CD4-positive, alpha-beta memory T cell (primary cell): Measurements from ENCODE around the gene ZNF385D. TPM values are rescaled to one million over a fixed set of nuclear protein-coding genes. Genes with fewer than 3 reads are reported as not detected.
A peak's percentile ranks its signal among the peaks of the same experiment; 100 is the strongest.

Experiments used
- CTCF ChIA-PET: fragments of 350-600 bp; sonication (Branson Sonifier 250); formaldehyde crosslinking; loops from one replicate; lab custom pipeline; 2021; ENCODE audit warnings: inconsistent platforms; ENCODE audit not compliant: partially characterized antibody; lab: Charles Lee
- POLR2A ChIA-PET: fragments of 350-600 bp; sonication (Branson Sonifier 250); formaldehyde crosslinking; loops from one replicate; lab custom pipeline; 2021; ENCODE audit not compliant: partially characterized antibody; lab: Charles Lee
- DNase-seq, 5 donors: peaks; one replicate each; pipeline versions ENCODE4 v3.0.0 to v3.0.0-alpha.2; 2020 to 2022; ENCODE audit warnings: mixed read lengths in 1 of 5
- H3K27ac ChIP-seq: one replicate; pipeline ENCODE4 v1.7.0; 2013; ENCODE audit warnings: low read depth, low read length
- H3K27me3 ChIP-seq: 2 replicates; pipeline ENCODE4 v1.7.0; 2013; ENCODE audit warnings: mild to moderate bottlenecking, low read length, moderate library complexity; ENCODE audit not compliant: insufficient read depth
- H3K36me3 ChIP-seq: 2 replicates; pipeline ENCODE4 v1.7.0; 2013; ENCODE audit warnings: mild to moderate bottlenecking, low read length, moderate library complexity; ENCODE audit not compliant: insufficient read depth
- H3K4me1 ChIP-seq: 2 replicates; pipeline ENCODE4 v1.7.0; 2013; ENCODE audit warnings: mild to moderate bottlenecking, low read length, moderate library complexity; ENCODE audit not compliant: insufficient read depth
- H3K4me3 ChIP-seq, 2 donors: one replicate each; pipeline ENCODE4 v1.7.0; 2013; ENCODE audit warnings: low read length in 2 of 2, mild to moderate bottlenecking in 1 of 2
- H3K9me3 ChIP-seq, 2 donors: one replicate each; pipeline ENCODE4 v1.7.0; 2013; ENCODE audit warnings: low read length in 2 of 2, control low read depth in 1 of 2; ENCODE audit not compliant: control insufficient read depth in 1 of 2
- H3K27ac Mint-ChIP-seq, 7 donors: one replicate each; pipeline ENCODE4 v1.8.0; 2020 to 2021; ENCODE audit warnings: mixed read lengths in 7 of 7, mild to moderate bottlenecking in 6 of 7, inconsistent platforms in 3 of 7, moderate library complexity in 3 of 7
- H3K27me3 Mint-ChIP-seq, 2 donors: one replicate each; pipeline ENCODE4 v1.8.0; 2020 to 2021; ENCODE audit warnings: mixed read lengths in 2 of 2
- H3K36me3 Mint-ChIP-seq, 2 donors: one replicate each; pipeline ENCODE4 v1.8.0; 2020 to 2021; ENCODE audit warnings: mixed read lengths in 2 of 2, inconsistent platforms in 1 of 2, mild to moderate bottlenecking in 1 of 2
- H3K4me1 Mint-ChIP-seq, 4 donors: one replicate each; pipeline ENCODE4 v1.8.0; 2020 to 2021; ENCODE audit warnings: mixed read lengths in 4 of 4, mild to moderate bottlenecking in 1 of 4
- H3K4me3 Mint-ChIP-seq, 8 donors: one replicate each; pipeline ENCODE4 v1.8.0; 2020 to 2021; ENCODE audit warnings: mixed read lengths in 8 of 8, mild to moderate bottlenecking in 7 of 8, moderate library complexity in 6 of 8, inconsistent platforms in 3 of 8
- H3K9me3 Mint-ChIP-seq, 8 donors: one replicate each; pipeline ENCODE4 v1.8.0; 2020 to 2021; ENCODE audit warnings: mixed read lengths in 8 of 8, mild to moderate bottlenecking in 5 of 8, inconsistent platforms in 3 of 8, moderate library complexity in 1 of 8
- intact Hi-C: fragments of 100-400 bp; cut with micrococcal nuclease; formaldehyde crosslinking; loops from one replicate; pipeline ENCODE4 v1.15.1; 2023
- polyA plus RNA-seq, 2 donors: library from polyadenylated mRNA; unstranded; fragments of 300-500 nt; fragmentation: Illumina TruSeq; gene quantifications; one replicate each; pipeline ENCODE4 v1.2.3, GENCODE V29; 2021
- total RNA-seq, 2 experiments: library from RNA; stranded (reverse); gene quantifications; one replicate each; pipeline ENCODE4 v1.2.3, GENCODE V29; 2021

Gene ZNF385D
- total and polyA plus RNA-seq, 4 experiments from 2014 or later = not detected

DNA sequence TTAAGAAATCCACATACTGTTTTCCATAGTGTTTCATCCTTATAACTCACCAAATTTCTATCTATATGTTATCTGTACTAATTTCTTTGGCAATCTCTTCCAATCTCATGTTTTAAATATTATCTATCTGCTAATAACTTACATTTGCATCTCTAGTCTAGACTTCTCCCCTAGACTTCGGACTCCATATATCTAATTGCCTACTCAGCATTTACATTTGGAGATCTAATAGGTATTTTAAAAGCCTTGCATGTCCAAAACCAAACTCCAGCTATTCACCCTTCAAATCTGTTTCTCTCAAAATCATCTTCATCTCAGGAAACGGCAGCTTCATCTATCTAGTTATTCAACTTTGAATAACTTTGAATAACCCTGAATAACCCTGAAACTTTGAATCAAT, 35.3 kb downstream of the ZNF385D start:
- ChIA-PET CTCF (no interaction called here), POLR2A (no interaction called here)
- Histone ChIP-seq H3K36me3 (no peaks in the 10 kb centered on the region), H3K27me3 (no peaks in the 10 kb centered on the region), H3K4me1 (no peaks in the 10 kb centered on the region), H3K4me3 (no peak overlapping the region), H3K27ac (no peak overlapping the region), H3K9me3 (no peaks in the 10 kb centered on the region)
- Mint-ChIP-seq H3K4me3 (no peak overlapping the region), H3K36me3 (no peaks in the 10 kb centered on the region), H3K27me3 (no peaks in the 10 kb centered on the region), H3K27ac (no peak overlapping the region), H3K4me1 (no peaks in the 10 kb centered on the region), H3K9me3 (peaks cover 0 to 26% (median 7%) of the 10 kb centered on the region in 8 donors)
- intact Hi-C loops = no loop called here
- DNase-seq = no peak

DNA sequence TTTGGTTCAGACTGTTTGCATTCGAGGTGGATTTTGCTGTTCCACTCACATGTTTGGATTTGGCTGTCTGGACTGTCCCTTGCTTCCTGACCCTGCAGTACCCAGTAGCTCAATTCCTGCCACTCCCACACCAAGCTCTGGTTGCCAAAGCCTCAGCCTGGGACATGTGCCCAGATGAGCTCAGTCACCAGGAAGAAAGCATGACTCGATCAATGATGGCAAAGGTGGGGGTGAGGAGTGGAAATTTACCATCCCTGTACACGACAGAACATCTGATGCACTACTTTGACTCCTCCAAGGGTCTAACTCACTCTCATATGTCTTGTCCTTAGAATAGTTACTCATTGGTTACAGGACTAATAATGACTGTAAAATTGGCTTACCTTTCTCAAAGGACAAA, 45.2 kb downstream of the ZNF385D start:
- CTCF ChIA-PET = interaction anchor here (1.2 kb wide), 1 partner anchor 9 kb away, joined by 3 read pairs; no protein-coding TSS in a partner anchor
- Histone ChIP-seq H3K9me3 (no peaks in the 10 kb centered on the region), H3K4me1 (no peaks in the 10 kb centered on the region), H3K36me3 (no peaks in the 10 kb centered on the region), H3K27ac (no peak overlapping the region), H3K4me3 (no peak overlapping the region), H3K27me3 (no peaks in the 10 kb centered on the region)
- POLR2A ChIA-PET = no interaction called here
- DNase-seq = no peak
- Mint-ChIP-seq H3K4me3 (no peak overlapping the region), H3K9me3 (peaks cover 0 to 11% (median 7%) of the 10 kb centered on the region in 8 donors), H3K36me3 (no peaks in the 10 kb centered on the region), H3K27ac (no peak overlapping the region), H3K4me1 (no peaks in the 10 kb centered on the region), H3K27me3 (no peaks in the 10 kb centered on the region)
- intact Hi-C loops = no loop called here

DNA sequence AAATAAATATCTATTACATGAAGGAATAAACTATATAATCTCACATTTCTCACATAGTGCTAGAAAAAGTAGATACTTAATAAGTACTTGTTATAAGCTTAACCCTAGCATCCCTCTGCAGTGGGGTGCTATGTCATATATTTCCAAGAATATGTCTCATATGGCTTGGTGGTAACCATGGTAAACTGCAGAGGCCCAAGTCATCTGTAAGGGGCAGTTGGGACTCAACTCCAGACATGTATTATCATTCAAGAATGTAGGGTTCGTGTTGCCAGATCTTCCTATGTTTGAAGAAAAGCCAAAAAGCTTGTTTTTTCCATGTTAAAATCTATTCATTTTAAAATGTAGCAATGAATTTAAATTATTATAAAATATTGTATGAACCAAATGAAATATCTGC, 46.2 kb downstream of the ZNF385D start:
- Histone ChIP-seq H3K4me1 (no peaks in the 10 kb centered on the region), H3K36me3 (no peaks in the 10 kb centered on the region), H3K9me3 (no peaks in the 10 kb centered on the region), H3K27me3 (no peaks in the 10 kb centered on the region), H3K4me3 (no peak overlapping the region), H3K27ac (no peak overlapping the region)
- Mint-ChIP-seq H3K36me3 (no peaks in the 10 kb centered on the region), H3K9me3 (peaks cover 0 to 9% (median 6%) of the 10 kb centered on the region in 8 donors), H3K27ac (no peak overlapping the region), H3K27me3 (no peaks in the 10 kb centered on the region), H3K4me3 (no peak overlapping the region), H3K4me1 (no peaks in the 10 kb centered on the region)
- DNase-seq = no peak
- intact Hi-C loops = no loop called here
- CTCF ChIA-PET = no interaction called here
- POLR2A ChIA-PET = no interaction called here

DNA sequence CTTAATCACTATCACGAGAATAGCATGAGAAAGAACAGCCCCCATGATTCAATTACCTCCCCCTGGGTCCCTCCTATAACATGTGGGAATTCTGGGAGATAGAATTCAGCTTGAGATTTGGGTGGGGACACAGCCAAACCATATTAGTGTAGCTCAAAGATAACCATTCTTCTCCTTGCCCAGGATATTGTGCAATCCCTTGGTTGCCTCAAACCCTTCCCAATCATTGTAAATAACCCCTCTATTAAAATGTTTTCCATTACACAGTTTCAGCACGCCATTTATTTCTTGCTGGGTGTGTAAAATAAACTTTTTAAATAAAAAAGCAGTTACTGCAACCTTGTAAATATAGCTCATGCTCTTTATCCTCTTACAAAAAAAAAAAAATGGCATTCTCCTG, 47.7 kb downstream of the ZNF385D start:
- peaks cover 4 to 12% (median 5%) of the 10 kb centered on the region in 8 donors for H3K9me3 Mint-ChIP-seq
- no peak overlapping the region for H3K27ac ChIP-seq
- no peaks in the 10 kb centered on the region for H3K4me1 ChIP-seq
- H3K4me3 Mint-ChIP-seq = no peak overlapping the region
- H3K4me1 Mint-ChIP-seq = no peaks in the 10 kb centered on the region
- intact Hi-C loops = no loop called here
- H3K27ac Mint-ChIP-seq = no peak overlapping the region
- H3K27me3 ChIP-seq = no peaks in the 10 kb centered on the region
- H3K36me3 Mint-ChIP-seq = no peaks in the 10 kb centered on the region
- no peaks in the 10 kb centered on the region for H3K9me3 ChIP-seq
- no peaks in the 10 kb centered on the region for H3K27me3 Mint-ChIP-seq
- DNase-seq = no peak
- CTCF ChIA-PET = no interaction called here
- H3K36me3 ChIP-seq = no peaks in the 10 kb centered on the region
- POLR2A ChIA-PET = no interaction called here
- H3K4me3 ChIP-seq = no peak overlapping the region

- Histone ChIP-seq H3K4me1 (no peaks in the 10 kb centered on the region), H3K4me3 (no peak overlapping the region), H3K9me3 (no peaks in the 10 kb centered on the region), H3K27ac (no peak overlapping the region), H3K36me3 (no peaks in the 10 kb centered on the region), H3K27me3 (no peaks in the 10 kb centered on the region)
- Mint-ChIP-seq H3K4me3 (no peak overlapping the region), H3K27me3 (no peaks in the 10 kb centered on the region), H3K36me3 (no peaks in the 10 kb centered on the region), H3K9me3 (peaks cover 2 to 11% (median 6%) of the 10 kb centered on the region in 8 donors), H3K4me1 (no peaks in the 10 kb centered on the region), H3K27ac (no peak overlapping the region)
- intact Hi-C loops = no loop called here
- no peak for DNase-seq
- ChIA-PET CTCF (no interaction called here), POLR2A (no interaction called here)
These were observed 53.3 kb downstream of the ZNF385D start for GRCh38 chr3:21697707-21698106.

DNA sequence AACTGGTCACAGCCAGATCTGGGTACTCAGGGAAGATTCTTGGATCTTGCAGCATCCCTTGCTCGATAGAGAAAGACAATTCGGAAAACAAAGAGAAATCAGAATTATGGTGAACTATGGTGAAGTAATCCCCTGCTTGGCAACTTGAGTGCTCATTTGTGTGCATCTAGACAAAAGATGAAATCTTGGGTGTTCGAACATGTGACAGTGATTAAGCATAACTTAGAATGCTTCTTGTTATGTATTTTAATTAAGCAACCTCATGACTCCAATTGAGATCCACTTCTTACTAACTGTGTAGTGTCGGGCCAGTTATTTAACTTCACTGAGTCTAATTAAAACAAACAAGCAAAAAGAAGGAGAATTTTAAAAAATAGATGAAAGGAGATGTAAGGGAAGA, 56.5 kb downstream of the ZNF385D start:
- ChIA-PET POLR2A (no interaction called here), CTCF (no interaction called here)
- no peaks in the 10 kb centered on the region for H3K27me3 Mint-ChIP-seq
- Histone ChIP-seq H3K4me3 (no peak overlapping the region), H3K4me1 (no peaks in the 10 kb centered on the region), H3K27me3 (no peaks in the 10 kb centered on the region), H3K9me3 (no peaks in the 10 kb centered on the region), H3K27ac (no peak overlapping the region), H3K36me3 (no peaks in the 10 kb centered on the region)
- H3K4me3 Mint-ChIP-seq = no peak overlapping the region
- H3K36me3 Mint-ChIP-seq = no peaks in the 10 kb centered on the region
- peaks cover 5 to 15% (median 9%) of the 10 kb centered on the region in 8 donors for H3K9me3 Mint-ChIP-seq
- no peak overlapping the region for H3K27ac Mint-ChIP-seq
- DNase-seq = no peak
- intact Hi-C loops = no loop called here
- H3K4me1 Mint-ChIP-seq = no peaks in the 10 kb centered on the region

DNA sequence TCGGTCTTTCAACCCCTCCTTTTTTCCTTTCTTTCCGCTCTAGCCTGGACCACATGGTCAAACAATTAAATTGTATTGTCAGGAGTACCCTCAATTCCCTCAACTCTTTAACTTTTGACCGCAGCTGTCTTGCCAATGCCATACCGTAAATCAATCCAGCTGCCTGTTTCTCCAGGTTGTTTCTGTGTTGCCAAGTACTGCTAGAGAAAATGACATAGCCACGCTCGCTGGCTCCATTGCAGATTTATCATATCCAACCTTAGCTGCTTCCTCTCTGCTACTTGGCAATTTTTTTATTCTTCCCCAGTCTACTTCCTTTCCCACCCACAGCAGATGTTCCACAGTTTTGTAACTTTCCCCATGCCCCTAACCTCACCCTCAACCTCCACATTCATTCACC, 60.0 kb downstream of the ZNF385D start:
- Mint-ChIP-seq H3K9me3 (peaks cover 3 to 11% (median 8%) of the 10 kb centered on the region in 8 donors), H3K4me3 (no peak overlapping the region), H3K4me1 (no peaks in the 10 kb centered on the region), H3K36me3 (no peaks in the 10 kb centered on the region), H3K27ac (no peak overlapping the region), H3K27me3 (no peaks in the 10 kb centered on the region)
- Histone ChIP-seq H3K4me3 (no peak overlapping the region), H3K36me3 (no peaks in the 10 kb centered on the region), H3K4me1 (no peaks in the 10 kb centered on the region), H3K27ac (no peak overlapping the region), H3K27me3 (no peaks in the 10 kb centered on the region), H3K9me3 (no peaks in the 10 kb centered on the region)
- intact Hi-C loops = no loop called here
- CTCF ChIA-PET = no interaction called here
- POLR2A ChIA-PET = no interaction called here
- no peak for DNase-seq

- Histone ChIP-seq H3K4me3 (no peak overlapping the region), H3K27ac (no peak overlapping the region), H3K9me3 (no peaks in the 10 kb centered on the region), H3K4me1 (no peaks in the 10 kb centered on the region), H3K27me3 (no peaks in the 10 kb centered on the region), H3K36me3 (no peaks in the 10 kb centered on the region)
- peak overlapping the region in 1 of 7 donors; percentile 14 for H3K27ac Mint-ChIP-seq
- ChIA-PET CTCF (no interaction called here), POLR2A (no interaction called here)
- intact Hi-C loops = no loop called here
- DNase-seq = no peak
- H3K4me3 Mint-ChIP-seq = no peak overlapping the region
- H3K27me3 Mint-ChIP-seq = no peaks in the 10 kb centered on the region
- peaks cover 0 to 12% (median 3%) of the 10 kb centered on the region in 8 donors for H3K9me3 Mint-ChIP-seq
- no peaks in the 10 kb centered on the region for H3K4me1 Mint-ChIP-seq
- no peaks in the 10 kb centered on the region for H3K36me3 Mint-ChIP-seq
These were observed 68.8 kb downstream of the ZNF385D start for GRCh38 chr3:21682206-21682605.
